ENCODE data around the gene CXCL8. TPM values are rescaled to one million over a fixed set of nuclear protein-coding genes. Genes with fewer than 3 reads are reported as not detected.

Gene CXCL8
- total and polyA plus RNA-seq, 2 donors (not counting 3 experiments of a cell fraction or from before 2014, with no cell fraction given) = 6.4 to 12.6 TPM

GRCh38 chr4:73711989-73712388, 28.4 kb upstream of the CXCL8 start:
- no peak for TF ChIP-seq EZH2 (IDR thresholded peaks at IDR 0.05; ENCODE audit: borderline replicate concordance, low read depth, low read length, severe bottlenecking)
- no peak for TF ChIP-seq GATA2 (IDR thresholded peaks at IDR 0.05; ENCODE audit: insufficient read depth, insufficient read length, low read depth, low read length)
- no peak for TF ChIP-seq CTCF (IDR thresholded peaks at IDR 0.05; ENCODE audit: extremely low read depth in 1 of 2, insufficient read depth in 1 of 2, low read depth in 1 of 2, low read length in 2 of 2)
- TF ChIP-seq MAX (IDR thresholded peaks at IDR 0.05; ENCODE audit: insufficient read depth, insufficient read length) = no peak
- TF ChIP-seq FOS (IDR thresholded peaks at IDR 0.05; ENCODE audit: borderline replicate concordance, insufficient read depth, low read length) = no peak
- TF ChIP-seq POLR2A (IDR thresholded peaks at IDR 0.05; ENCODE audit: low read depth, low read length) = no peak
- TF ChIP-seq MYC (IDR thresholded peaks at IDR 0.05; ENCODE audit: low read depth, low read length) = no peak
- no peak for TF ChIP-seq POLR2AphosphoS5 (IDR thresholded peaks at IDR 0.05; ENCODE audit: insufficient read depth, low read depth, low read length)
- no peak for TF ChIP-seq JUN (IDR thresholded peaks at IDR 0.05; ENCODE audit: borderline replicate concordance, insufficient read depth, insufficient read length, low read depth)
- Histone ChIP-seq H3K27me3 (ENCODE audit: control insufficient read depth in 2 of 2, insufficient read depth in 2 of 2, low read length in 2 of 2) (no peaks in the 10 kb centered on the region), H3K79me2 (ENCODE audit: control insufficient read depth, insufficient read depth, low read length) (no peaks in the 10 kb centered on the region), H4K20me1 (replicated peaks; ENCODE audit: control insufficient read depth, extremely low read depth, insufficient read depth, low read length) (no peaks in the 10 kb centered on the region), H3K9me1 (replicated peaks; ENCODE audit: control insufficient read depth, extremely low read depth, insufficient read depth, low read length) (no peaks in the 10 kb centered on the region), H3K4me1 (ENCODE audit: control insufficient read depth, extremely low read depth, insufficient read depth, low read length) (peaks cover 25% of the 10 kb centered on the region), H3K4me3 (replicated peaks in 1 of 3; ENCODE audit: insufficient read depth in 1 of 3, low read depth in 1 of 3, low read length in 3 of 3) (no peak overlapping the region), H3K36me3 (ENCODE audit: control insufficient read depth in 2 of 2, extremely low read depth in 1 of 2, insufficient read depth in 2 of 2, low read length in 2 of 2) (no peaks in the 10 kb centered on the region), H2AFZ (ENCODE audit: low read depth, low read length) (peak overlapping the region; percentile 58), H3K9ac (replicated peaks; ENCODE audit: extremely low read depth, insufficient read depth, low read length) (no peak overlapping the region), H3K27ac (ENCODE audit: insufficient read depth, low read depth, low read length) (no peak overlapping the region), H3K9me3 (replicated peaks; ENCODE audit: control insufficient read depth, insufficient read depth, low read length) (no peaks in the 10 kb centered on the region), H3K4me2 (ENCODE audit: insufficient read depth, low read length) (no peak overlapping the region)
- dilution Hi-C loops (cut with MboI; ENCODE audit: extremely low pct_ligation_motif_present, low sequenced_read_pairs) (no loop called here), intact Hi-C loops (cut with micrococcal nuclease) (no loop called here)
- no TSS peak for BruUV-seq (replicated peaks)
- ChIA-PET CTCF (interaction anchor here (1.1 to 2.1 kb wide), 4 partner anchors 9 to 153 kb away, joined by 4 to 14 read pairs (median 5); no protein-coding TSS in a partner anchor), POLR2A (no interaction called here)
- FAIRE-seq (no peak), DNase-seq (ENCODE audit: low read depth, low spot score) (no peak)
